Transverse colon (tissue), 4 donors: ENCODE measurements around the gene GNG14.

Source experiments
- POLR2A ChIP-seq: fragments of 450-650 bp; IDR thresholded peaks from one replicate; pipeline ENCODE4 v1.6.1; 2016; ENCODE audit warnings: antibody characterized with exemption, mild to moderate bottlenecking, moderate library complexity
- POLR2AphosphoS5 ChIP-seq, 3 donors: sonication (generic); formaldehyde crosslinking; IDR thresholded peaks; one replicate each; pipeline ENCODE4 v1.6.1; 2016; ENCODE audit warnings: antibody characterized with exemption in 3 of 3
- TF ChIP-seq, protein P1 (sequence below), 5 experiments: fragments of 200-600 bp in 3 of 5; fragments of 450-650 bp in 2 of 5; sonication (generic) in 3 of 5; IDR thresholded peaks; 1 replicate in 2 of 5; 2 replicates in 3 of 5; pipeline ENCODE4 v1.5.1; 2016 to 2017; ENCODE audit warnings: antibody characterized with exemption in 5 of 5, inconsistent platforms in 3 of 5, mild to moderate bottlenecking in 2 of 5, moderate library complexity in 1 of 5

DNA sequence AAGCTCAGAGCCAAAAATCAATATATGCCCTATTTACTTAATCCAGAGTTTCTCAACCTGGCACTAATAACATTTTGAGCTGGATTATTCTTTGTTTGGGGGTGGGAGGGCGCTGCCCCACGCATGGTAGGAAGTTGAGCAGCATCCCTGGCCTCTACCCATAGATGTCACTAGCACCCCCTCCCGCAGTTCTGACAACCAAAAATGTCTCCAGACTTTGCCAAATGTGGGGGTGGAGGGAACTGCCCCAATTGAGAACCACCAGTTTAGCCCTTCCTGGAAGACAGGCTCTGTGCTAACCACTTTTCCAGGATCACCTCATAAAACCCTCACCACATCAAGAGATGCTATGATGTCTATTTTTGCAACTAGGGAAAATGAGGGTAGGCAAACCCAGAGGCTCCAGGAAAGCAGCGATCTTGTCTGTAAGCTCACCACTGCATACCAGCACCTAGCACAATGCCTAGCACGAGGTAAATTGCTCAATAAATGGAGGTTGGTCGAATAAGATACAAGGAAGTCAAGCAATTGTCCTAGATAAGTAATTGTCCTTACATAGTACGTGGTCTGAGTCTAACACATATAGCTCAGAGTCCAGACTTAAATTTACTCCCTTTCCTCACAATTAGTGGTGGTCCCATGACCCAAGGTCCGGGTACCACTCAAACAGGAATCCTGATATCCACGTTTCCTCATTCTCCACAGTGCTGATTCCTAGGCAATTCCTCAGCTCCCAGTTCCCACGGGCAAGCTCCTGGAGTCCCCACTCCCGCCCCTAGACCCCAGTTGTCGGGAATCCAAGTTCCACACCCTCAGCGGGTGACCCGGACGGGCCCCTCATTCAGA lies 45.8 kb downstream of the GNG14 start:
- TF ChIP-seq POLR2A (no peak), POLR2AphosphoS5 (IDR thresholded peaks at IDR 0.05) (no peak)
- TF ChIP-seq, protein P1, sequence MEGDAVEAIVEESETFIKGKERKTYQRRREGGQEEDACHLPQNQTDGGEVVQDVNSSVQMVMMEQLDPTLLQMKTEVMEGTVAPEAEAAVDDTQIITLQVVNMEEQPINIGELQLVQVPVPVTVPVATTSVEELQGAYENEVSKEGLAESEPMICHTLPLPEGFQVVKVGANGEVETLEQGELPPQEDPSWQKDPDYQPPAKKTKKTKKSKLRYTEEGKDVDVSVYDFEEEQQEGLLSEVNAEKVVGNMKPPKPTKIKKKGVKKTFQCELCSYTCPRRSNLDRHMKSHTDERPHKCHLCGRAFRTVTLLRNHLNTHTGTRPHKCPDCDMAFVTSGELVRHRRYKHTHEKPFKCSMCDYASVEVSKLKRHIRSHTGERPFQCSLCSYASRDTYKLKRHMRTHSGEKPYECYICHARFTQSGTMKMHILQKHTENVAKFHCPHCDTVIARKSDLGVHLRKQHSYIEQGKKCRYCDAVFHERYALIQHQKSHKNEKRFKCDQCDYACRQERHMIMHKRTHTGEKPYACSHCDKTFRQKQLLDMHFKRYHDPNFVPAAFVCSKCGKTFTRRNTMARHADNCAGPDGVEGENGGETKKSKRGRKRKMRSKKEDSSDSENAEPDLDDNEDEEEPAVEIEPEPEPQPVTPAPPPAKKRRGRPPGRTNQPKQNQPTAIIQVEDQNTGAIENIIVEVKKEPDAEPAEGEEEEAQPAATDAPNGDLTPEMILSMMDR (IDR thresholded peaks at IDR 0.05), result peak in 1 of 5 experiments; percentile 13
